A549 (cell line): ENCODE results near the gene ST8SIA1.

Experiments
- BHLHE40 ChIP-seq: IDR thresholded peaks from 2 replicates; pipeline ENCODE4 v1.6.1; 2012; ENCODE audit warnings: low read depth, low read length, inconsistent platforms
- CTCF ChIP-seq: fragments of >200 bp; sonication (Bioruptor Twin); formaldehyde crosslinking; IDR thresholded peaks from 3 replicates; pipeline ENCODE4 v1.5.1; 2016
- ELK1 ChIP-seq: fragments of 150-350 bp; IDR thresholded peaks from 2 replicates; pipeline ENCODE4 v1.6.1; 2014; ENCODE audit warnings: low read depth, mild to moderate bottlenecking, low read length
- JUN ChIP-seq, 2 experiments: fragments of >200 bp; sonication (Bioruptor Twin); formaldehyde crosslinking; IDR thresholded peaks; 2 replicates in 1 of 2; 3 replicates in 1 of 2; pipeline ENCODE4 v1.6.1; 2016 to 2017
- MYC ChIP-seq: IDR thresholded peaks from 2 replicates; pipeline ENCODE4 v1.6.1; 2012; ENCODE audit warnings: mild to moderate bottlenecking, inconsistent platforms, low read length, improper control_type of control experiment, borderline replicate concordance
- NFE2L2 ChIP-seq: fragments of 150-350 bp; conservative IDR thresholded peaks from 2 replicates; pipeline ENCODE4 v1.6.1; 2014; ENCODE audit warnings: low read length
- NPAS2 ChIP-seq: fragments of 250-450 bp; sonication (Bioruptor Pico); IDR thresholded peaks from 2 replicates; pipeline ENCODE4 v1.8.0; 2022; ENCODE audit warnings: mild to moderate bottlenecking, moderate library complexity, borderline replicate concordance
- POLR2A ChIP-seq: IDR thresholded peaks from 2 replicates; pipeline ENCODE4 v1.6.1; 2012; ENCODE audit warnings: mild to moderate bottlenecking, low read length
- RCOR1 ChIP-seq: fragments of 150-350 bp; IDR thresholded peaks from 2 replicates; pipeline ENCODE4 v1.6.1; 2014; ENCODE audit warnings: antibody characterized with exemption, low read length, low read depth
- REST ChIP-seq: fragments of 200-600 bp; sonication (generic); IDR thresholded peaks from 2 replicates; pipeline ENCODE4 v1.6.1; 2016; ENCODE audit warnings: antibody characterized with exemption, mild to moderate bottlenecking, moderate library complexity

- no peak for TF ChIP-seq CTCF
- no peak for TF ChIP-seq NFE2L2
- no peak for TF ChIP-seq NPAS2 (CRISPR knock-in tag)
- TF ChIP-seq POLR2A, result no peak
- no peak for TF ChIP-seq ELK1
- TF ChIP-seq BHLHE40, result no peak
- TF ChIP-seq RCOR1, result no peak
- TF ChIP-seq MYC, result no peak
- no peak for TF ChIP-seq REST
- TF ChIP-seq JUN (IDR thresholded peaks at IDR 0.05), result no peak
Measured at GRCh38 chr12:22339691-22340090, 5.2 kb upstream of the ST8SIA1 start.
